ENCODE data around the gene ANKRD29.

The ANKRD29 gene

DNA sequence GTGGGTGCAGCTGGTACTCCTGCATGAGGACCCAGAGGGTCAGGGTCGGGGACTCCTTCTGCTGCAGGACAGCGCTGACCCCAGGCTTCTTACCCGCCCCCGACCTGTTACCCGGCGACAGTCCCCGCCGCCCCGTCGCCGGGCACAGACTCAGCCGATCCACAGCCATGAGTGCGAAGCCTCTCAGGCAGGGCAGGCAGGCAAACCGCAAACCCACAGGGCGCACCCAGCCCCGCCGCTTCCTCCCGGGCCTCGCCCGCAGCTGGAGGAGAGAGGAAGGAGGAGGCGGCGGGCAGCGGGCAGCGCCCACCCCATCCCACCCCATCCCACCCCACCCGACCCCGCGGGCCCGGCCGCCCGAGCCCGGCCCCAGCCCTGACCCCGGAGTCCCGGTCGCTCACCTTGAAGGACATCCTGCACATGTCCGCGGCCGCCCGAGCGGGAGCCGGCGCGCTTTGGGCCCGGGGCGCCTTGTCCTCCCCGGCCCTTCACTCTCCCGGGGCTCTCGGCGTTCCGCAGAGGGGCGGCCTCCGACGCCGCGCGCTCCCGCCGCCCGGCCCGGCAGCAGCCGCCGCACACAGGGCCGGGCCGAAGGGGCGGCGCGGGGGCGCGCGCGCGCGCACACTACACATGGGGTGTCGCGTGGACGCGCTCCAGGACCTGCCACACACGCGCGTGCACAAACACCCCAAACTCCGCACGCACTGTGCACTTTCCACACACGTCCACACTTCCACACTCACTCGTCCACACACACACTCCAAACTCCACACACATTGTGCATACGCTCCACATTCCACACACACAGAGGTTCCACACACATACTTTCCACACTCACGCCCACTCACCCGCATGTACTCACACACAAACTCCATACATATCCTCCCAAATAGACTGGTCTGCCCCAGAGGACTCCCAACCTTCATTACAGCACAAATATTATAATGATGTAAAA, at the start of gene ANKRD29 (continued):
- TF ChIP-seq ZNF391 (tag by site-specific recombination; IDR thresholded peaks at IDR 0.05; ENCODE audit: borderline replicate concordance, low read depth) = peak; percentile 82; the same call in 1 of the 2 replicates
- TF ChIP-seq, protein P1, sequence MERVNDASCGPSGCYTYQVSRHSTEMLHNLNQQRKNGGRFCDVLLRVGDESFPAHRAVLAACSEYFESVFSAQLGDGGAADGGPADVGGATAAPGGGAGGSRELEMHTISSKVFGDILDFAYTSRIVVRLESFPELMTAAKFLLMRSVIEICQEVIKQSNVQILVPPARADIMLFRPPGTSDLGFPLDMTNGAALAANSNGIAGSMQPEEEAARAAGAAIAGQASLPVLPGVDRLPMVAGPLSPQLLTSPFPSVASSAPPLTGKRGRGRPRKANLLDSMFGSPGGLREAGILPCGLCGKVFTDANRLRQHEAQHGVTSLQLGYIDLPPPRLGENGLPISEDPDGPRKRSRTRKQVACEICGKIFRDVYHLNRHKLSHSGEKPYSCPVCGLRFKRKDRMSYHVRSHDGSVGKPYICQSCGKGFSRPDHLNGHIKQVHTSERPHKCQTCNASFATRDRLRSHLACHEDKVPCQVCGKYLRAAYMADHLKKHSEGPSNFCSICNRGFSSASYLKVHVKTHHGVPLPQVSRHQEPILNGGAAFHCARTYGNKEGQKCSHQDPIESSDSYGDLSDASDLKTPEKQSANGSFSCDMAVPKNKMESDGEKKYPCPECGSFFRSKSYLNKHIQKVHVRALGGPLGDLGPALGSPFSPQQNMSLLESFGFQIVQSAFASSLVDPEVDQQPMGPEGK (tag by site-specific recombination; IDR thresholded peaks at IDR 0.05) = peak; percentile 41
- peak; percentile 48 for TF ChIP-seq ZXDB (tag by site-specific recombination; IDR thresholded peaks at IDR 0.05)
- TF ChIP-seq, protein P2, sequence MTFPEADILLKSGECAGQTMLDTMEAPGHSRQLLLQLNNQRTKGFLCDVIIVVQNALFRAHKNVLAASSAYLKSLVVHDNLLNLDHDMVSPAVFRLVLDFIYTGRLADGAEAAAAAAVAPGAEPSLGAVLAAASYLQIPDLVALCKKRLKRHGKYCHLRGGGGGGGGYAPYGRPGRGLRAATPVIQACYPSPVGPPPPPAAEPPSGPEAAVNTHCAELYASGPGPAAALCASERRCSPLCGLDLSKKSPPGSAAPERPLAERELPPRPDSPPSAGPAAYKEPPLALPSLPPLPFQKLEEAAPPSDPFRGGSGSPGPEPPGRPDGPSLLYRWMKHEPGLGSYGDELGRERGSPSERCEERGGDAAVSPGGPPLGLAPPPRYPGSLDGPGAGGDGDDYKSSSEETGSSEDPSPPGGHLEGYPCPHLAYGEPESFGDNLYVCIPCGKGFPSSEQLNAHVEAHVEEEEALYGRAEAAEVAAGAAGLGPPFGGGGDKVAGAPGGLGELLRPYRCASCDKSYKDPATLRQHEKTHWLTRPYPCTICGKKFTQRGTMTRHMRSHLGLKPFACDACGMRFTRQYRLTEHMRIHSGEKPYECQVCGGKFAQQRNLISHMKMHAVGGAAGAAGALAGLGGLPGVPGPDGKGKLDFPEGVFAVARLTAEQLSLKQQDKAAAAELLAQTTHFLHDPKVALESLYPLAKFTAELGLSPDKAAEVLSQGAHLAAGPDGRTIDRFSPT (tag by site-specific recombination; IDR thresholded peaks at IDR 0.05) = no peak
- TF ChIP-seq, protein P3, sequence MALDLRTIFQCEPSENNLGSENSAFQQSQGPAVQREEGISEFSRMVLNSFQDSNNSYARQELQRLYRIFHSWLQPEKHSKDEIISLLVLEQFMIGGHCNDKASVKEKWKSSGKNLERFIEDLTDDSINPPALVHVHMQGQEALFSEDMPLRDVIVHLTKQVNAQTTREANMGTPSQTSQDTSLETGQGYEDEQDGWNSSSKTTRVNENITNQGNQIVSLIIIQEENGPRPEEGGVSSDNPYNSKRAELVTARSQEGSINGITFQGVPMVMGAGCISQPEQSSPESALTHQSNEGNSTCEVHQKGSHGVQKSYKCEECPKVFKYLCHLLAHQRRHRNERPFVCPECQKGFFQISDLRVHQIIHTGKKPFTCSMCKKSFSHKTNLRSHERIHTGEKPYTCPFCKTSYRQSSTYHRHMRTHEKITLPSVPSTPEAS (tag by site-specific recombination; IDR thresholded peaks at IDR 0.05) = peak; percentile 72
- no peak for TF ChIP-seq ZNF394 (tag by site-specific recombination; IDR thresholded peaks at IDR 0.05; ENCODE audit: borderline replicate concordance)
- TF ChIP-seq, protein P4, sequence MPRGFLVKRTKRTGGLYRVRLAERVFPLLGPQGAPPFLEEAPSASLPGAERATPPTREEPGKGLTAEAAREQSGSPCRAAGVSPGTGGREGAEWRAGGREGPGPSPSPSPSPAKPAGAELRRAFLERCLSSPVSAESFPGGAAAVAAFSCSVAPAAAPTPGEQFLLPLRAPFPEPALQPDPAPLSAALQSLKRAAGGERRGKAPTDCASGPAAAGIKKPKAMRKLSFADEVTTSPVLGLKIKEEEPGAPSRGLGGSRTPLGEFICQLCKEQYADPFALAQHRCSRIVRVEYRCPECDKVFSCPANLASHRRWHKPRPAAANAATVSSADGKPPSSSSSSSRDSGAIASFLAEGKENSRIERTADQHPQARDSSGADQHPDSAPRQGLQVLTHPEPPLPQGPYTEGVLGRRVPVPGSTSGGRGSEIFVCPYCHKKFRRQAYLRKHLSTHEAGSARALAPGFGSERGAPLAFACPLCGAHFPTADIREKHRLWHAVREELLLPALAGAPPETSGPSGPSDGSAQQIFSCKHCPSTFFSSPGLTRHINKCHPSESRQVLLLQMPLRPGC (tag by site-specific recombination; IDR thresholded peaks at IDR 0.05) = 0 out of 2 replicates have a peak, but pooled peaks have one; percentile 24
- peak; percentile 34; the same call in 1 of the 2 replicates for TF ChIP-seq ZBTB20 (tag by site-specific recombination; IDR thresholded peaks at IDR 0.05)
- TF ChIP-seq SCRT1 (tag by site-specific recombination; IDR thresholded peaks at IDR 0.05; ENCODE audit: borderline replicate concordance) = 0 out of 2 replicates have a peak, but pooled peaks have one; percentile 31
- TF ChIP-seq KLF8 (tag by site-specific recombination; IDR thresholded peaks at IDR 0.05) = 0 out of 2 replicates have a peak, but pooled peaks have one; percentile 41
- TF ChIP-seq, protein P5, sequence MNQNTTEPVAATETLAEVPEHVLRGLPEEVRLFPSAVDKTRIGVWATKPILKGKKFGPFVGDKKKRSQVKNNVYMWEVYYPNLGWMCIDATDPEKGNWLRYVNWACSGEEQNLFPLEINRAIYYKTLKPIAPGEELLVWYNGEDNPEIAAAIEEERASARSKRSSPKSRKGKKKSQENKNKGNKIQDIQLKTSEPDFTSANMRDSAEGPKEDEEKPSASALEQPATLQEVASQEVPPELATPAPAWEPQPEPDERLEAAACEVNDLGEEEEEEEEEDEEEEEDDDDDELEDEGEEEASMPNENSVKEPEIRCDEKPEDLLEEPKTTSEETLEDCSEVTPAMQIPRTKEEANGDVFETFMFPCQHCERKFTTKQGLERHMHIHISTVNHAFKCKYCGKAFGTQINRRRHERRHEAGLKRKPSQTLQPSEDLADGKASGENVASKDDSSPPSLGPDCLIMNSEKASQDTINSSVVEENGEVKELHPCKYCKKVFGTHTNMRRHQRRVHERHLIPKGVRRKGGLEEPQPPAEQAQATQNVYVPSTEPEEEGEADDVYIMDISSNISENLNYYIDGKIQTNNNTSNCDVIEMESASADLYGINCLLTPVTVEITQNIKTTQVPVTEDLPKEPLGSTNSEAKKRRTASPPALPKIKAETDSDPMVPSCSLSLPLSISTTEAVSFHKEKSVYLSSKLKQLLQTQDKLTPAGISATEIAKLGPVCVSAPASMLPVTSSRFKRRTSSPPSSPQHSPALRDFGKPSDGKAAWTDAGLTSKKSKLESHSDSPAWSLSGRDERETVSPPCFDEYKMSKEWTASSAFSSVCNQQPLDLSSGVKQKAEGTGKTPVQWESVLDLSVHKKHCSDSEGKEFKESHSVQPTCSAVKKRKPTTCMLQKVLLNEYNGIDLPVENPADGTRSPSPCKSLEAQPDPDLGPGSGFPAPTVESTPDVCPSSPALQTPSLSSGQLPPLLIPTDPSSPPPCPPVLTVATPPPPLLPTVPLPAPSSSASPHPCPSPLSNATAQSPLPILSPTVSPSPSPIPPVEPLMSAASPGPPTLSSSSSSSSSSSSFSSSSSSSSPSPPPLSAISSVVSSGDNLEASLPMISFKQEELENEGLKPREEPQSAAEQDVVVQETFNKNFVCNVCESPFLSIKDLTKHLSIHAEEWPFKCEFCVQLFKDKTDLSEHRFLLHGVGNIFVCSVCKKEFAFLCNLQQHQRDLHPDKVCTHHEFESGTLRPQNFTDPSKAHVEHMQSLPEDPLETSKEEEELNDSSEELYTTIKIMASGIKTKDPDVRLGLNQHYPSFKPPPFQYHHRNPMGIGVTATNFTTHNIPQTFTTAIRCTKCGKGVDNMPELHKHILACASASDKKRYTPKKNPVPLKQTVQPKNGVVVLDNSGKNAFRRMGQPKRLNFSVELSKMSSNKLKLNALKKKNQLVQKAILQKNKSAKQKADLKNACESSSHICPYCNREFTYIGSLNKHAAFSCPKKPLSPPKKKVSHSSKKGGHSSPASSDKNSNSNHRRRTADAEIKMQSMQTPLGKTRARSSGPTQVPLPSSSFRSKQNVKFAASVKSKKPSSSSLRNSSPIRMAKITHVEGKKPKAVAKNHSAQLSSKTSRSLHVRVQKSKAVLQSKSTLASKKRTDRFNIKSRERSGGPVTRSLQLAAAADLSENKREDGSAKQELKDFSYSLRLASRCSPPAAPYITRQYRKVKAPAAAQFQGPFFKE (tag by site-specific recombination; IDR thresholded peaks at IDR 0.05; ENCODE audit: borderline replicate concordance) = no peak
- TF ChIP-seq SP7 (tag by site-specific recombination; IDR thresholded peaks at IDR 0.05) = peak; percentile 54; the same call in 1 of the 2 replicates
- no peak for TF ChIP-seq ZNF629 (tag by site-specific recombination; IDR thresholded peaks at IDR 0.05)
- no peak for TF ChIP-seq TRIM28 (IDR thresholded peaks at IDR 0.05; ENCODE audit: borderline replicate concordance, low read length)
- TF ChIP-seq, protein P6, sequence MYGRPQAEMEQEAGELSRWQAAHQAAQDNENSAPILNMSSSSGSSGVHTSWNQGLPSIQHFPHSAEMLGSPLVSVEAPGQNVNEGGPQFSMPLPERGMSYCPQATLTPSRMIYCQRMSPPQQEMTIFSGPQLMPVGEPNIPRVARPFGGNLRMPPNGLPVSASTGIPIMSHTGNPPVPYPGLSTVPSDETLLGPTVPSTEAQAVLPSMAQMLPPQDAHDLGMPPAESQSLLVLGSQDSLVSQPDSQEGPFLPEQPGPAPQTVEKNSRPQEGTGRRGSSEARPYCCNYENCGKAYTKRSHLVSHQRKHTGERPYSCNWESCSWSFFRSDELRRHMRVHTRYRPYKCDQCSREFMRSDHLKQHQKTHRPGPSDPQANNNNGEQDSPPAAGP (tag by site-specific recombination; IDR thresholded peaks at IDR 0.05) = 0 out of 2 replicates have a peak, but pooled peaks have one; percentile 23
- TF ChIP-seq OVOL3 (tag by site-specific recombination; IDR thresholded peaks at IDR 0.05) = 0 out of 2 replicates have a peak, but pooled peaks have one; percentile 32
- TF ChIP-seq, protein P7, sequence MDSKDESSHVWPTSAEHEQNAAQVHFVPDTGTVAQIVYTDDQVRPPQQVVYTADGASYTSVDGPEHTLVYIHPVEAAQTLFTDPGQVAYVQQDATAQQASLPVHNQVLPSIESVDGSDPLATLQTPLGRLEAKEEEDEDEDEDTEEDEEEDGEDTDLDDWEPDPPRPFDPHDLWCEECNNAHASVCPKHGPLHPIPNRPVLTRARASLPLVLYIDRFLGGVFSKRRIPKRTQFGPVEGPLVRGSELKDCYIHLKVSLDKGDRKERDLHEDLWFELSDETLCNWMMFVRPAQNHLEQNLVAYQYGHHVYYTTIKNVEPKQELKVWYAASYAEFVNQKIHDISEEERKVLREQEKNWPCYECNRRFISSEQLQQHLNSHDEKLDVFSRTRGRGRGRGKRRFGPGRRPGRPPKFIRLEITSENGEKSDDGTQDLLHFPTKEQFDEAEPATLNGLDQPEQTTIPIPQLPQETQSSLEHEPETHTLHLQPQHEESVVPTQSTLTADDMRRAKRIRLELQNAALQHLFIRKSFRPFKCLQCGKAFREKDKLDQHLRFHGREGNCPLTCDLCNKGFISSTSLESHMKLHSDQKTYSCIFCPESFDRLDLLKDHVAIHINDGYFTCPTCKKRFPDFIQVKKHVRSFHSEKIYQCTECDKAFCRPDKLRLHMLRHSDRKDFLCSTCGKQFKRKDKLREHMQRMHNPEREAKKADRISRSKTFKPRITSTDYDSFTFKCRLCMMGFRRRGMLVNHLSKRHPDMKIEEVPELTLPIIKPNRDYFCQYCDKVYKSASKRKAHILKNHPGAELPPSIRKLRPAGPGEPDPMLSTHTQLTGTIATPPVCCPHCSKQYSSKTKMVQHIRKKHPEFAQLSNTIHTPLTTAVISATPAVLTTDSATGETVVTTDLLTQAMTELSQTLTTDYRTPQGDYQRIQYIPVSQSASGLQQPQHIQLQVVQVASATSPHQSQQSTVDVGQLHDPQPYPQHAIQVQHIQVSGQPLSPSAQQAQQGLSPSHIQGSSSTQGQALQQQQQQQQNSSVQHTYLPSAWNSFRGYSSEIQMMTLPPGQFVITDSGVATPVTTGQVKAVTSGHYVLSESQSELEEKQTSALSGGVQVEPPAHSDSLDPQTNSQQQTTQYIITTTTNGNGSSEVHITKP (tag by site-specific recombination; IDR thresholded peaks at IDR 0.05) = peak; percentile 81
- no peak for TF ChIP-seq ZNF560 (tag by site-specific recombination; IDR thresholded peaks at IDR 0.05; ENCODE audit: borderline replicate concordance)

Data from HEK293 (cell line).